Suprapubic skin (tissue), 3 donors: Measurements from ENCODE around the gene ATP11A.

Experiments used
- CTCF ChIP-seq, 2 donors: fragments of 200-600 bp in 1 of 2; fragments of 450-650 bp in 1 of 2; sonication (generic) in 1 of 2; IDR thresholded peaks; one replicate each; pipeline ENCODE4 v1.5.1; 2016 to 2019; ENCODE audit warnings: antibody characterized with exemption in 2 of 2, mild to moderate bottlenecking in 1 of 2, moderate library complexity in 1 of 2
- EP300 ChIP-seq: sonication (generic); formaldehyde crosslinking; IDR thresholded peaks from one replicate; pipeline ENCODE4 v1.6.1; 2017; ENCODE audit warnings: antibody characterized with exemption

DNA sequence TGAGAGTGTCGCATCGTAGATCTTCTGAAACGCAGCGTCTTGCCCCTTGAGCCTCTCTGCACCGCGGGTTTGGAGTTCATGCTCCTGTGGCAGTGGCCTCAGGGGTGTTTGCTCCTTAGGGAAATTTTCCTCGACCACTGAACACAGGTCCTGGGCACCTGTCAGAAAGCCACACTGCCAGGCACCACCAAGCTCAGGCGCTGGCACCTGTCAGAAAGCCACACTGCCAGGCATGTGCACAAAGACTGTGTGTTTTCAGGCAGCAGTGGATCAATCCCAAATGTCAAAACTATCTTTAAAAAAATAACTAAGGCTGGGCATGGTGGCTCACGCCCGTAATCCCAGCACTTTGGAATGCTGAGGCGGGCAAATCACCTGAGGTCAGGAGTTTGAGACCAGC is 87.1 kb downstream of the ATP11A start:
- TF ChIP-seq CTCF (IDR thresholded peaks at IDR 0.05) (no peak), EP300 (no peak)
